ENCODE measurements around the gene KIF21A. TPM values are rescaled to one million over a fixed set of nuclear protein-coding genes. Genes with fewer than 3 reads are reported as not detected.

The KIF21A gene
- total RNA-seq, 1 donor from 2014 or later = 37.4 TPM

GRCh38 chr12:39441189-39441962, 1.5 kb downstream of the KIF21A start:
- FAIRE-seq = no peak
- DNase-seq (ENCODE audit: low read depth) = no peak
- no peak for TF ChIP-seq CTCF (IDR thresholded peaks at IDR 0.05; ENCODE audit: insufficient read depth, low read length, severe bottlenecking)
- Histone ChIP-seq H3K27me3 (ENCODE audit: control insufficient read depth, insufficient read depth, low read length) (no peaks in the 10 kb centered on the region), H3K4me3 (ENCODE audit: low read depth, low read length) (peak overlapping the region; percentile 91), H3K36me3 (ENCODE audit: control insufficient read depth, insufficient read depth, low read length) (no peaks in the 10 kb centered on the region)

GRCh38 chr12:39440781-39441180, 2.1 kb downstream of the KIF21A start:
- no peak for TF ChIP-seq CTCF (IDR thresholded peaks at IDR 0.05; ENCODE audit: insufficient read depth, low read length, severe bottlenecking)
- no peak for FAIRE-seq
- no peak overlapping the region for H3K4me3 ChIP-seq (ENCODE audit: low read depth, low read length)
- no peaks in the 10 kb centered on the region for H3K27me3 ChIP-seq (ENCODE audit: control insufficient read depth, insufficient read depth, low read length)
- no peak for DNase-seq (ENCODE audit: low read depth)
- no peaks in the 10 kb centered on the region for H3K36me3 ChIP-seq (ENCODE audit: control insufficient read depth, insufficient read depth, low read length)

- no peaks in the 10 kb centered on the region for H3K27me3 ChIP-seq (ENCODE audit: control insufficient read depth, insufficient read depth, low read length)
- H3K4me3 ChIP-seq (ENCODE audit: low read depth, low read length) = no peak overlapping the region
- FAIRE-seq (no peak), DNase-seq (ENCODE audit: low read depth) (no peak)
- H3K36me3 ChIP-seq (ENCODE audit: control insufficient read depth, insufficient read depth, low read length) = no peaks in the 10 kb centered on the region
- TF ChIP-seq CTCF (IDR thresholded peaks at IDR 0.05; ENCODE audit: insufficient read depth, low read length, severe bottlenecking) = no peak
Measured at GRCh38 chr12:39440101-39440500, 2.8 kb downstream of the KIF21A start.

- Histone ChIP-seq H3K4me3 (ENCODE audit: low read depth, low read length) (no peak overlapping the region), H3K36me3 (ENCODE audit: control insufficient read depth, insufficient read depth, low read length) (no peaks in the 10 kb centered on the region), H3K27me3 (ENCODE audit: control insufficient read depth, insufficient read depth, low read length) (no peaks in the 10 kb centered on the region)
- DNase-seq (ENCODE audit: low read depth) (no peak), FAIRE-seq (no peak)
- TF ChIP-seq CTCF (IDR thresholded peaks at IDR 0.05; ENCODE audit: insufficient read depth, low read length, severe bottlenecking) = no peak
Measured at GRCh38 chr12:39435531-39435930, 7.4 kb downstream of the KIF21A start.

- no peak for TF ChIP-seq CTCF (IDR thresholded peaks at IDR 0.05; ENCODE audit: insufficient read depth, low read length, severe bottlenecking)
- FAIRE-seq = no peak
- no peak for DNase-seq (ENCODE audit: low read depth)
- Histone ChIP-seq H3K4me3 (ENCODE audit: low read depth, low read length) (no peak overlapping the region), H3K36me3 (ENCODE audit: control insufficient read depth, insufficient read depth, low read length) (no peaks in the 10 kb centered on the region), H3K27me3 (ENCODE audit: control insufficient read depth, insufficient read depth, low read length) (no peaks in the 10 kb centered on the region)
Measured at GRCh38 chr12:39431797-39432196, 11.1 kb downstream of the KIF21A start.

Measured in bronchial epithelial cell (primary cell).